ENCODE results near the gene SLC43A2. TPM values are rescaled to one million over a fixed set of nuclear protein-coding genes. Genes with fewer than 3 reads are reported as not detected.

The SLC43A2 gene
- total RNA-seq, 1 donor from 2014 or later, result 2.4 TPM

- TF ChIP-seq CTCF (IDR thresholded peaks at IDR 0.05; ENCODE audit: insufficient read depth, low read length, severe bottlenecking), result no peak
- DNase-seq (ENCODE audit: low read depth) (peak; percentile 12), FAIRE-seq (no peak)
- Histone ChIP-seq H3K4me3 (ENCODE audit: low read depth, low read length) (peak overlapping the region; percentile 45), H3K36me3 (ENCODE audit: control insufficient read depth, insufficient read depth, low read length) (peaks cover 18% of the 10 kb centered on the region), H3K27me3 (ENCODE audit: control insufficient read depth, insufficient read depth, low read length) (no peaks in the 10 kb centered on the region)
Measured at GRCh38 chr17:1648173-1648962, 19.7 kb upstream of the SLC43A2 start.

- no peak for TF ChIP-seq CTCF (IDR thresholded peaks at IDR 0.05; ENCODE audit: insufficient read depth, low read length, severe bottlenecking)
- H3K4me3 ChIP-seq (ENCODE audit: low read depth, low read length), result no peak overlapping the region
Measured at GRCh38 chr17:1647802-1648171, 19.2 kb upstream of the SLC43A2 start.

GRCh38 chr17:1646199-1646875 is 17.7 kb upstream of the SLC43A2 start:
- no peak for TF ChIP-seq CTCF (IDR thresholded peaks at IDR 0.05; ENCODE audit: insufficient read depth, low read length, severe bottlenecking)
- FAIRE-seq (no peak), DNase-seq (ENCODE audit: low read depth) (no peak)
- Histone ChIP-seq H3K4me3 (ENCODE audit: low read depth, low read length) (no peak overlapping the region), H3K27me3 (ENCODE audit: control insufficient read depth, insufficient read depth, low read length) (no peaks in the 10 kb centered on the region), H3K36me3 (ENCODE audit: control insufficient read depth, insufficient read depth, low read length) (peaks cover 9% of the 10 kb centered on the region)

More at GRCh38 chr17:1647802-1648171, 19.2 kb upstream of the SLC43A2 start:
- FAIRE-seq (no peak), DNase-seq (ENCODE audit: low read depth) (no peak)
- Histone ChIP-seq H3K27me3 (ENCODE audit: control insufficient read depth, insufficient read depth, low read length) (no peaks in the 10 kb centered on the region), H3K36me3 (ENCODE audit: control insufficient read depth, insufficient read depth, low read length) (peaks cover 14% of the 10 kb centered on the region)

- DNase-seq (ENCODE audit: low read depth), result no peak
- Histone ChIP-seq H3K27me3 (ENCODE audit: control insufficient read depth, insufficient read depth, low read length) (no peaks in the 10 kb centered on the region), H3K36me3 (ENCODE audit: control insufficient read depth, insufficient read depth, low read length) (peaks cover 2% of the 10 kb centered on the region), H3K4me3 (ENCODE audit: low read depth, low read length) (no peak within 1 kb of the TSS)
- TF ChIP-seq CTCF (IDR thresholded peaks at IDR 0.05; ENCODE audit: insufficient read depth, low read length, severe bottlenecking), result no peak
- FAIRE-seq, result no peak
Measured at GRCh38 chr17:1645207-1646171, 16.9 kb upstream of the SLC43A2 start, which contains the start of gene SCARF1. Gene SCARF1, minus strand, starts transcription at chr17:1645732. Its CDS starts 35 bp downstream, at chr17:1645697.

- FAIRE-seq, result no peak
- peaks cover 2% of the 10 kb centered on the region for H3K36me3 ChIP-seq (ENCODE audit: control insufficient read depth, insufficient read depth, low read length)
- peak; percentile 77 for DNase-seq (ENCODE audit: low read depth)
- H3K27me3 ChIP-seq (ENCODE audit: control insufficient read depth, insufficient read depth, low read length), result no peaks in the 10 kb centered on the region
- H3K4me3 ChIP-seq (ENCODE audit: low read depth, low read length), result no peak overlapping the region
- no peak for TF ChIP-seq CTCF (IDR thresholded peaks at IDR 0.05; ENCODE audit: insufficient read depth, low read length, severe bottlenecking)
Measured at GRCh38 chr17:1644493-1645206, 16.0 kb upstream of the SLC43A2 start.

Measured in bronchial epithelial cell (primary cell).